ENCODE measurements around the gene CHRNA5.

CHRNA5 gene

DNA sequence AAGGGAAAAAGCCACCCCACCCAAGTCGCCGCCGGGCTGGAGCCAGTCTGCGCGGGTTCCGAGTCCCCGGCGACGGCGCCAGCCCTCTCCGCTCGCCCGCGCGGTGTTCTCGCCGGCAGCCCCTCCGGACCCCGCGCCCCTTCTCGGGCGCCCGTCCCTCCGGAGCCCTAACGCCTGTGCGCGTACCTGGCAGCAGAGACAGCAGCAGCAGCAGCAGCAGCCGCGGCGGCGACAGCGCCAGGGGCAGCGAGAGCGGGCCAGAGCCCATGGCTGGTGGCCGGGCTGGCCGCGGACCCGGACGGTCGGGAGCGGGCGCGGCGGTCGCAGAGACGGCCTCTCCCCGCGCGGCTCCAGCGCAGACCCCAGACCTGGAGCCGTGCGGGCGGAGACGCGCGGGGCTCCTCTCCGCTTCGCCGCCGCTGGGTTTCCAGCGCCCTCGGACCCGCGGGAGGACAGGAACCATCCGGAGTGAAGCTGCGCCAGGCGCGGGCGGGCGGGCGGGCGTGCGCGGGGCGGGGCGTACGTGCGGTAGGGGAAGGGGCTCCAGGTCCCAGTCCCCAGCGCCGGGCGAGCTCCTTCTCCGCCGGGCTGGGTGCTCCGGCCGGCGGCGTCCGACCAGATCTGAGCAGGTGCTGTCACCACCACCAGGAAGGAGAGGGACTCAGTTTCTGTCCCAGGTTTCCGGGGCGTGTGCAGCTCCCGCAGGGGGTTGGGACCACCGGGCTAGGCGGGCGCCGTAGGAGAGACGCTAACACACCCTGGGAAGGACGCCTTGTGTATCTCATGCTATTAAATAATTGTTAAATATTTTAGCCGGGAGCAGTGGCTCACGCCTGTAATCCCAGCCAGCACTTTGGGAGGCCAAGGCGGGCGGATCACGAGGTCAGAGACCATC lies 55.5 kb downstream of the CHRNA5 start, which contains the start of gene CHRNA3:
CHRNA3 (minus strand) TSS at position 470 of the 895 bp plus-strand sequence; CDS start at position 268, 202 bp downstream.
- peak; percentile 36 for DNase-seq (ENCODE audit: low spot score)

DNA sequence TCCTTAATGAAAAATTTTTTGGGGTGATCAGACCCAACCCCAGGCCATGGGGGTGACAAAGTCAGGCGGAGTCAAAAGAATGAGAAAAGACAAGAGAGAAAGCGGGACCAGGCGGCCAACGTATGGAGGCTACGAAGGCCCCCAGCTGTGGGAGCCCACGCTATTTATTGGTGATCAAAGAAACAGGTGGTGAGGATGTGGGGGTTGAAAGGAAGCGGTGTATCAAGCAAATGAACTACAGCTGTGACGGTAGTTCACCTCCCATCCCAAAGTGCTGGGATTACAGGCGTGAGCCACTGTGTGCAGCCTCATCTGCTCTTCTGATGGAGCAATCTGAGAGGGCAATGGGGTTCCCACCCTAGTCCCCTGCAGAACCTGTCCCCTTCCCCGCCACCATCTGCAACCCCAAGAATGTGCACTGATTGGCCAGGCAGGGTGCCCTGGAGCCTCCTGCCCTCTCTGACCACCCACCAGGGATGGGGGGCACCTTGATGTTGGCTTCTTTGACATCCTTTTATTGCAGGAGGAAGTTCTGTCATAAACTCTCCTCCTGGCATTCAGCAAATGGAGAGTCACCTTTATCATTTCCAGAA lies 56.6 kb downstream of the CHRNA5 start:
- no peak for DNase-seq (ENCODE audit: low spot score)

- DNase-seq (ENCODE audit: low spot score) = no peak
Measured at GRCh38 chr15:78623786-78624497, 58.6 kb downstream of the CHRNA5 start.

DNA sequence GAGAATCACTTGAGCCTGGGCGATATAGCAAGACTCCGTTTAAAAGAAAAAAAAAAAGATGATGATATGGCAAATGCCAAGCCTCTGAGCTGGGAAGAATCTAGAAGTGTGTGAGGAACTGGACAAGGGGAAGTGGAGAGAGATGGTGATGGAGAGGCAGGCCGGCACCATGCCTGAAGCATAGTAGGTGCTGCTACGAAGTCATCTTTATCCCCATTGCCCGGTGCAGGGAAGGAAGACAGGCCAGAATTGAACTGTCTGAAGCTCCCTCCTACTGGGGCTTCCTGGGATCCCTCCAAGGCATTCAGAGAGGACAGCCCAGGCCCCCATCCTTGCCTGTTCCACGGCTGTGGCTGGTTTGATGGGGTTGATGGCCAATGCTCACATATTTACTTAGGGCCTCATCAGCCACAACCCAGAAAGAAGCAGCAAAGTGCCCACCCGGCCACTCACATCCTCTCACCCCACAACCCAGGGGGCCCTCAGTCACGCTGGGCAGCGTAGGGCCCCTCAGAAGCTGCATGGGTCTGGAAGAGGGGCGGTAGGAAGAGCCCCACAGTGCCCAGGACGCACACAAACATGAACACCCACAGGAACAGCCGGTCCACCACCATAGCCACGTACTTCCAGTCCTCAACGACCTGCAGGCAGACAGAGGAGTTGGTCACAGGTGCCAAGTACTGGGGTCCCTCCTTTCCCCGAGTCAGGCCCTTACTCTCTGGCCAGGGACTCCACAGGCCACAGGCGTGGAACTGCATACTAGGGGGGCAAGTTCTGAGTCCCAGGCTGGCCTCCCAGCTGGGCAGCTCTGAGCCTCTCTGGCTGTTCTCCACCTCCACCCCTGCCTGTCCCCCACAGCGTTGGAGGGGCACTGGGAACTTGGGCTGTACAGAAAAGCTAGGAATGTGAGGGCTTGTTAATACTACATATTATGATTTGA lies 59.6 kb downstream of the CHRNA5 start:
- no peak for DNase-seq (ENCODE audit: low spot score)

- no peak for DNase-seq (ENCODE audit: low spot score)
Measured at GRCh38 chr15:78625606-78626280, 60.4 kb downstream of the CHRNA5 start.

DNA sequence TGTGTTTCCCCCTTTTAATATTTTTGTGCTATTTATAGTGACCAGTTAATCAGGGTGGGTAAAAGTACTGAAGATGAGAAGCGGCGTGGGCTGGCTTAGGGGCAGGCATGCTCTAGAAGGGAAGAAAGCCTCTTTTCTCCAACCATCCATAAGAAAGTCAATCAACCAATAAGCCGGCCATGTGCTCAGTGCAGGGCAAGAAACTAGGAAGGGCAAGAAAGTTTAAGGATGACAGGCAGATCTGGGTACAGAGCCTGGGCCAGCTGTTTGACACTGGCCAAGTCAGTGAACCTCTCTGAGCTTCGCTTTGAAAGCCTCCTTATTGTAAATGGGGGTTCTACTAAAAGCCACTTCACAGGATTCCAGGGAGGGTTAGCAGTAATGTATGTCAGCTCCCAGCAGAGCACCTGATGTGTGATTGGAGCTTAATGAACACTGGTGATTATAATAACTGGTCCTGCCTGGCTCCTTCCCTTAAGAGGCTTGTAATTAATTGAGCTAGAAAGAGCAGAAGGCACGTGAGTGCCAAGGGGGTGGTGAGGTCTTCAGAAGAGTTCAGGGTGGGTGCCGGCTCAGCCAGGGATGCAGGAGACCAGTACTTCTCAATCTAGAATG lies 61.2 kb downstream of the CHRNA5 start:
- no peak for DNase-seq (ENCODE audit: low spot score)

DNA sequence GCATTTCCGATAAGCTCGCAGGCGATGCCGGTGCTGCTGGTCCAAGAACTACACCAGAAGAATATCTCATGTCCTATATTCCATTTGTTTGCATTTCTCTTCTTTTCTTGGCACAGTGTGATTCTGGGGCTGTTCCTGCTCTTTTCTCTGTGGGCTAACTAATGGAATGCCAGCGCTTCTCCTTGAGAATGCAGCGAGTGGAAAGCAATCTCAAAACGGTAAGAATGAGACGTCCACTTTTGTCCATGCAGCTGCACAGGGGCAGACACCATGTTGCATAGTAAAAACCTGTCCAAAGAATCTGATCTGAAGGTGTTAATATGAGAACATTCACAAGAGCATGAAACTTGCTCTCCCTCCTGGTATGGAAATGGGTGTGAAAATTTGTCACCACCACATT lies 62.0 kb downstream of the CHRNA5 start:
- DNase-seq (ENCODE audit: low spot score) = no peak

DNA sequence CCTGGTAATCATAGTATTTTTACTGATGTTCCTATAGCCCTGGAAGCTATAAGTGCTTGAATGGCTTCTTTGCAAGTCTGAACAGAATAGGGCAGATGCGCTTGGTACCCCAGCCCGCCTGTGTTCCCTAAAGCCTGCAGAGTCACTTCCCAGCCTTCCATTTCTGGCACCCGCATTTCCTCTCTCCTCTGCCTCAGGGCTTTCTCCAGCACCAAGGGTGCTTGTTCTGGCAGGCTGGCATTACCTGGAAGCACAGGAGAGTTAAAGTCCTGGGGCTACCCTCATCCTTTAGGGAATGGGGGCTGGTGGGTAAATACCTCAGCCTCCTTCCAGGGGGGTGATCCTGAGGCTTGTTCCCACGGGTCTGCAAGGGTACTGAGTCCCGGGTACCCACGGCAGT lies 62.9 kb downstream of the CHRNA5 start:
- DNase-seq (ENCODE audit: low spot score) = no peak

DNA sequence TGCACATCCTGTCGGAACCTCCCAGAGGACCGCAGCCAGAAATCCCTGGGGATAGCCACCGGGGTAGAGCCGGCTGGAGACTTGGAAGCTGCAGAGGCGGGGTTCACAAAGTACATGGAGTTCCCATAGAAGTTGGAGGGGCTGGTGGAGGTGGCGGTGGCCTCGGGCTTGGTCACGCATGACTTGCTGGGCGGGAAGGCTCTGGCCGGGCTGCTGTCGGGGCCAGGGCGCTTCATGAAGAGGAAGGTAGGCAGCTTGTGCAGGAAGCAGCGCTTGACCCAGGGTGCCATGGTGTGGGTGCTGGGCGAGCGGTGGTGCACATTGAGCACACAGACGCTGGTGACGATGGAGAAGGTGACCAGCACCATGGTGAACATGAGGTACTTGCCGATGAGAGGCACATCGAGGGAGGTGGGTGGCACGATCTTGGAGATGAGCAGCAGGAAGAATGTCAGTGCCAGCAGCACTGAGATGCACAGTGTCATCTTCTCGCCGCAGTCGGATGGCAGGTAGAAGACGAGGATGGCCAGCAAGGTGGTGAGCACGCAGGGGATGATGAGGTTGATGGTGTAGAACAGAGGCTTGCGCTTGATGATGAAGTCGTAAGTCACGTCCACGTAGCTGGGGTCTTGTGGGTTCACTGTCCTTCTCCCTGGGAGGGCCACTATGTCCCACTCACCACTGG lies 63.9 kb downstream of the CHRNA5 start:
- DNase-seq (ENCODE audit: low spot score) = no peak

- no peak for DNase-seq (ENCODE audit: low spot score)
Measured at GRCh38 chr15:78629716-78630065, 64.4 kb downstream of the CHRNA5 start.

DNA sequence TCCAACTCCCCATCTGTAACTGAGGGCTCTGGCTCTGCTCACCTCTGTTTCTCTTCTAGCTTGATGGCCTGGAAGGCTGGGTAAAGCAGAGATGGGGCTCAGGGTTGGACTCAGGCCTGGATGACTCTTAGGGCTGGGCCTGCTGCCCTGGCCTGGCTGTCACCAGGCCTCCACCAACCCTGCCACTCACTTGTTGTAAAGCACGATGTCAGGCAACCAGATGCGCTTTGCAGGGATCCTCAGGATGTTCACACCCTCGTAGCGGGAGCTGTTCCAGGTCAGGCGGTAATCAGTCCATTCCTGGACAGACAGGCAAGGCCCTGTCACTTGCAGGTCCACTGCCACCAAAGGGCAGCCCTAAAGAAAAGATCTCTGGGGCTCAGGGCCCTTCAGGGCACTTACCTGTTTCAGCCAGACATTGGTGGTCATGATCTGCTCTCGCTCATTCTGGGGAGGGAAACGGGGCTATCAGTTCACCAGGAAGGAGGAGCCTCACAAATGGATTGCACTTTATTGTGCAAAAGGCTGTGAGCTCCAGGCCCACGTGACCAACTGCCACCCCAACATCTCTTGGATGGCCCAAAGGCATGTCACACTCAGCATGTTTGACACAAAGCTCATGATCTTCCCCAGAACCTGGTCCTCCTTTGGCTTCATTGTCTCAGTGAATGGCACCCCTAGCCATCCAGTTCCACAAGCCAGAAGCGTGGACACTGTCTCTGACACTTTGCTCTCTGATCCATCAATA lies 65.7 kb downstream of the CHRNA5 start:
- no peak for DNase-seq (ENCODE audit: low spot score)

- DNase-seq (ENCODE audit: low spot score) = no peak
Measured at GRCh38 chr15:78633348-78633747, 68.0 kb downstream of the CHRNA5 start.

- no peak for DNase-seq (ENCODE audit: low spot score)
Measured at GRCh38 chr15:78634210-78635145, 69.2 kb downstream of the CHRNA5 start.

DNA sequence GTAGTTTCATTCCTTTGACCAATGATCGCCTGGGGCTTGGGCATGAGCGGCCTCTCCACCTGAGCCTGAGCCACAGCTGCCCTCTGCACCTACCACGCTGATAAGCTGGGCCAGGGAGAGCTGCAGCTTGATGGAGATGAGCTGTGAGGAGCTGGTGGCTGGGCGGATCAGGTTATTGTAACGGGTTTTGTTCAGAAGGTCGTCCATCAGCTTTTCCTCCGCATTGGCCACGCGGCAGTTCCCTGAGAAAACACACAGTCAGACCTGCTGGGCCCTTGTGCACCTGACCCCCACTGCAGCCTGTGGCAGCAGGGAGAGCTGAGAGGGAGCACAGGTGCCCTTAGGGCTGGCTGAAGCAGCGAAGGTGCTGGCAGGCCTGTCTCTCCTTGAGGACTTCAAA lies 70.0 kb downstream of the CHRNA5 start:
- DNase-seq (ENCODE audit: low spot score) = no peak

GRCh38 chr15:78636378-78636859 lies 71.1 kb downstream of the CHRNA5 start:
- no peak for DNase-seq (ENCODE audit: low spot score)

- DNase-seq (ENCODE audit: low spot score) = no peak
Measured at GRCh38 chr15:78637776-78638435, 72.6 kb downstream of the CHRNA5 start.

- peak; percentile 92 for DNase-seq (ENCODE audit: low spot score)
Measured at GRCh38 chr15:78638658-78639314, 73.5 kb downstream of the CHRNA5 start.
